ENCODE results near the gene RABL2A.
"Not testable (repeated sequence)": the region's sequence is repeated elsewhere in the genome, so short reads cannot be mapped to it uniquely, and the experiment has no call there.

The RABL2A gene

GRCh38 chr2:113679457-113679856 is 52.4 kb downstream of the RABL2A start:
- no peak for DNase-seq (ENCODE audit: low spot score)

- DNase-seq (ENCODE audit: low spot score), result no peak
These were observed 58.4 kb downstream of the RABL2A start for GRCh38 chr2:113685471-113685870.

GRCh38 chr2:113686537-113686936 is 59.5 kb downstream of the RABL2A start:
- DNase-seq (ENCODE audit: low spot score), result no peak

- not testable (repeated sequence) for DNase-seq (ENCODE audit: low spot score)
These were observed 63.8 kb downstream of the RABL2A start for GRCh38 chr2:113690871-113691270.

Small RNA genes lying within 50 kb of the gene (small RNA-seq; reads per million reads assigned to genes)
- 0 reads per million in 2 experiments for gene MIR1302-3
- gene RNU6-744P, result 0 reads per million in 2 experiments

All from SK-N-DZ (cell line).